ENCODE results near the gene PEX14. TPM values are rescaled to one million over a fixed set of nuclear protein-coding genes. Genes with fewer than 3 reads are reported as not detected.

The PEX14 gene
- total and polyA plus RNA-seq, 9 of the 15 experiments (the other 6 are each of a cell fraction or from before 2014, with no cell fraction given), result 2.6 to 45.7 (median 22.7) TPM

DNA sequence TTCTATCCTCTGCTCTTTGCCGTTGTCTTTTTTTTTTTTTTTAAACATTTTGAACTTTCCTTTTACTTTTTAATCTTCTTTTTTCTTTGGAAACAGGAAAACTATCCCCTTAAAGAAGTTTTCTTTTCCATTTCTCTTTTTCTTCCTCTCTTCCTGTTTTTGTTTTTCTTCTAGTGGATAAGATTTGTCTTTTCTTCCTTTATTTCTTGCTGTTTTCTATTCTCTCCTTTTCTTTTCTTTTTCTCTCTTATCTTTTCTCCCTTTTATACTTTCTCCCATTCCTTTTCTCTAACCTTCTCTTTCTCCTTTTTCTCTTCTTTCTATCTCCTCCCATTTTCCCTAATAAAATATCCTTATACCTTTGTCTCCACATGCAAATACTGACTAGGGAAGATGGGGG is 46.2 kb downstream of the PEX14 start:
- POLR2A ChIA-PET, result no interaction called here
- ATAC-seq (no peak), DNase-seq (ENCODE audit: extremely low read depth in 1 of 4, low spot score in 3 of 4) (no peak), FAIRE-seq (no peak)
- no peak overlapping the region for H3K9ac ChIP-seq (ENCODE audit: insufficient read depth in 1 of 2, low read depth in 2 of 2, low read length in 2 of 2)
- in situ Hi-C loops (cut with MboI), result no loop called here
- H2AFZ ChIP-seq (ENCODE audit: low read depth, low read length), result no peak overlapping the region
- peaks cover 33% of the 10 kb centered on the region for H4K20me1 ChIP-seq (replicated peaks; ENCODE audit: control insufficient read depth, insufficient read depth, low read length)
- H3K9me1 ChIP-seq (ENCODE audit: control insufficient read depth, insufficient read depth, low read length), result no peaks in the 10 kb centered on the region
- no TSS peak for BruUV-seq (replicated peaks)
- WGBS (ENCODE audit: insufficient coverage, low coverage, missing lambda C conversion rate), result 88% methylated on average over 1 of the region's 1 CpG
- H3K4me3 ChIP-seq, result no peak overlapping the region
- no peaks in the 10 kb centered on the region for H3K27me3 ChIP-seq (ENCODE audit: control insufficient read depth in 2 of 2, insufficient read depth in 2 of 2, low read length in 2 of 2)
- TF ChIP-seq BRCA1 (IDR thresholded peaks at IDR 0.05), result no peak
- no peak for TF ChIP-seq BRCA1 (CRISPR knock-in tag; IDR thresholded peaks at IDR 0.05)
- no peak for TF ChIP-seq ZBTB17 (CRISPR knock-in tag; IDR thresholded peaks at IDR 0.05)
- TF ChIP-seq CBX2 (IDR thresholded peaks at IDR 0.05; ENCODE audit: insufficient read depth, low read length, poor library complexity, severe bottlenecking), result no peak
- TF ChIP-seq THRAP3 (IDR thresholded peaks at IDR 0.05; ENCODE audit: borderline replicate concordance), result 0 out of 2 replicates have a peak, but pooled peaks have one; percentile 43
- TF ChIP-seq, protein P1, sequence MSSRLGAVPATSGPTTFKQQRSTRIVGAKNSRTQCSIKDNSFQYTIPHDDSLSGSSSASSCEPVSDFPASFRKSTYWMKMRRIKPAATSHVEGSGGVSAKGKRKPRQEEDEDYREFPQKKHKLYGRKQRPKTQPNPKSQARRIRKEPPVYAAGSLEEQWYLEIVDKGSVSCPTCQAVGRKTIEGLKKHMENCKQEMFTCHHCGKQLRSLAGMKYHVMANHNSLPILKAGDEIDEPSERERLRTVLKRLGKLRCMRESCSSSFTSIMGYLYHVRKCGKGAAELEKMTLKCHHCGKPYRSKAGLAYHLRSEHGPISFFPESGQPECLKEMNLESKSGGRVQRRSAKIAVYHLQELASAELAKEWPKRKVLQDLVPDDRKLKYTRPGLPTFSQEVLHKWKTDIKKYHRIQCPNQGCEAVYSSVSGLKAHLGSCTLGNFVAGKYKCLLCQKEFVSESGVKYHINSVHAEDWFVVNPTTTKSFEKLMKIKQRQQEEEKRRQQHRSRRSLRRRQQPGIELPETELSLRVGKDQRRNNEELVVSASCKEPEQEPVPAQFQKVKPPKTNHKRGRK (tag; IDR thresholded peaks at IDR 0.05), result peak; percentile 91
- CTCF ChIA-PET (ENCODE audit: low intra/inter-chr PET ratio), result no interaction called here
- no peak overlapping the region for H3K4me2 ChIP-seq (ENCODE audit: insufficient read depth, low read length)
- peaks cover 0 to 6% of the 10 kb centered on the region in 2 experiments; a peak in 2 of 5 replicates for H3K4me1 ChIP-seq (replicated peaks in 1 of 2; ENCODE audit: control insufficient read depth in 2 of 2, insufficient read depth in 2 of 2, low read length in 2 of 2)
- intact Hi-C loops (cut with micrococcal nuclease), result no loop called here
- H3K79me2 ChIP-seq (ENCODE audit: control insufficient read depth, insufficient read depth, low read length), result peaks cover 65% of the 10 kb centered on the region
- H3K36me3 ChIP-seq (ENCODE audit: control insufficient read depth, insufficient read depth, low read length), result peaks cover 38% of the 10 kb centered on the region
- H3K9me3 ChIP-seq (replicated peaks; ENCODE audit: control insufficient read depth, insufficient read depth, low read depth, low read length), result no peaks in the 10 kb centered on the region
- H3K27ac ChIP-seq (ENCODE audit: extremely low read depth, low read depth, low read length), result no peak overlapping the region
